ENCODE data around the gene RIPK3.
"Not testable (repeated sequence)": the region's sequence is repeated elsewhere in the genome, so short reads cannot be mapped to it uniquely, and the experiment has no call there.

The RIPK3 gene

GRCh38 chr14:24339284-24340151 lies at the start of gene RIPK3:
TSS of gene RIPK3 (minus strand) at chr14:24339991. CDS start at chr14:24339826, 165 bp downstream.
- DNase-seq (ENCODE audit: low read depth) = no peak
- no peak for TF ChIP-seq CTCF (IDR thresholded peaks at IDR 0.05; ENCODE audit: control insufficient read depth, insufficient read depth, low read depth, low read length, missing control alignments)
- H3K4me3 ChIP-seq (ENCODE audit: control insufficient read depth, low read depth, low read length) = peak within 1 kb of the TSS; percentile 37

DNA sequence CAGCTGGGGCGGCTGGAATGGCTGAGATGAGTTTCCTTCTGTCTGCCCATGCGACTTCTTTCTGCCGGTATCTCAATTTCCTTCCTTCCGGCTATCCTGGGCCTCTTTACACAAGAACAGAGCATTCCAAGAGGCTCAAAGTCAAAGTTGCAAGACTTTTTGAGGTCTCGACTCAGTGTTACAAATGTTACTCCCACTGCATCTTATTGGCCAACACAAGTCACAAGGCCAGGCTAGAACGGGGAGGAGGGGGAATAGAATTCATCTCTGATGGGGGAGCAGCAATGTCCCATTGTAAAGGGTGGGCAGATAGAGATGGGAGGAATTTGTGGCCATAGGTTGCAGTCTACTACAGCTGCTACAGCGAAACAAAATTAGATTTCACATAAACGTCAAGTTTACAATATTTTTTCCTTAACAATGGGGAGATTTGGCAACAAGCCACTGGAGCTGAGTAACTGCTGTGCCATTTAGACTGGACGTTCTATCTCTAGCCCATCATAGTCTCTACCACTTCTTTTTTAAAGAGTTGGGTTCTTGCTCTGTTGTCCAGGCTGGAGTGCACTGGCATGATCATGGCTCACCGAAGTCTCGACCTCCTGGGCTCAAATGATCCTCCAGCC lies 49.5 kb upstream of the RIPK3 start:
- DNase-seq (ENCODE audit: low read depth) = no peak
- no peak for TF ChIP-seq CTCF (IDR thresholded peaks at IDR 0.05; ENCODE audit: control insufficient read depth, insufficient read depth, low read depth, low read length, missing control alignments)

DNA sequence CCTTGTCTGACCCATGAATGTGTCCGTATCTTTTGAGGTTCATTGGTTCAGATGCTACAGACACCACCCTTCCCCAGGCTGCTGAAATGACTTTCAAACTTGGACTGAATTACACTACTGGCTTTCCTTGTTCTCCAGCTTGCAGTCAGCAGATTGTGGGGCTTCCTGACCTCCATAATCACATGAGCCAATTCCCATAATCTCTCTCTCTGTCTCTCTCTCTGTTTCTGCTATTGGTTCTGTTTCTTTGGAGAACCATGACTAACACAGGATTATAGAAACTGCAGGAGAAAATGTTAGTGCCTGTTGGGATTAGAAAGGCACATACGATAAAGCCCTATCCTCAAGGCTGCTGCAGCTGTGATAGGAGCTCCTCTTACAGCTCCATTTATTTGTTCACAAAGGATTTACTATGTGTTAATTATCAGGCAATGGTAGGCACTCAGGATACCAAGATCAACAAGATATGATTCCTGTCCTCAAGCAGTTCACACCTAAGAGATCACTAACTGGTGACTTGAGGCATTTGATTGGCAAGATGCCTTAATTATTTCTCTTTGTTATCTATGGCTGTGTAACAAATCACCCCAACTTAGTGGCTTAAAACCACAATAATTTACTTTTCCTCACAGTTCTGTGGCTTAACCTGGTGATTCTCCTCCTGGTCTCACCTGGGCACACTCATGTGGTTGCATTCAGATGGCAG lies 48.8 kb upstream of the RIPK3 start:
- no peak for TF ChIP-seq CTCF (IDR thresholded peaks at IDR 0.05; ENCODE audit: control insufficient read depth, insufficient read depth, low read depth, low read length, missing control alignments)
- H3K4me3 ChIP-seq (ENCODE audit: control insufficient read depth, low read depth, low read length) = no peak overlapping the region
- DNase-seq (ENCODE audit: low read depth) = no peak

More for the DNA sequence above, 49.5 kb upstream of the RIPK3 start:
- no peak overlapping the region for H3K4me3 ChIP-seq (ENCODE audit: control insufficient read depth, low read depth, low read length)

DNA sequence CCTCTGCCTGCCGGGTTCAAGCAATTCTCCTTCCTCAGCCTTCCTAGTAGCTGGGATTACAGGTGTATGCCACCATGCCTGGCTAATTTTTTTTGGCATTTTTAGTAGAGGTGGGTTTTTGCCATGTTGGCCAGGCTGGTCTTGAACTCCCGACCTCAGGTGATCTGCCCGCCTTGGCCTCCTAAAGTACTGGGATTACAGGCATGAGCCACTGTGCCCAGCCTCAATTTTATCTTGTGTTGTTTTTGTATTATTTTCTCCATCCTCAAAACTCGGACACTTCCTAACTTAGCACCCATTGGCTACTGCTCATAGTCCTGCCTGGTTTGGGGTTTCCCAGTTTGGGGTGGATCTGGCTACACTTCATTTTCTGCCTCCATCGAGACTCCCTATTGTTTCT lies 47.8 kb upstream of the RIPK3 start:
- H3K4me3 ChIP-seq (ENCODE audit: control insufficient read depth, low read depth, low read length); DNase-seq (ENCODE audit: low read depth): not testable (repeated sequence)

GRCh38 chr14:24387009-24387345 lies 47.2 kb upstream of the RIPK3 start:
- DNase-seq (ENCODE audit: low read depth) = no peak
- no peak for TF ChIP-seq CTCF (IDR thresholded peaks at IDR 0.05; ENCODE audit: control insufficient read depth, insufficient read depth, low read depth, low read length, missing control alignments)
- no peak overlapping the region for H3K4me3 ChIP-seq (ENCODE audit: control insufficient read depth, low read depth, low read length)

DNA sequence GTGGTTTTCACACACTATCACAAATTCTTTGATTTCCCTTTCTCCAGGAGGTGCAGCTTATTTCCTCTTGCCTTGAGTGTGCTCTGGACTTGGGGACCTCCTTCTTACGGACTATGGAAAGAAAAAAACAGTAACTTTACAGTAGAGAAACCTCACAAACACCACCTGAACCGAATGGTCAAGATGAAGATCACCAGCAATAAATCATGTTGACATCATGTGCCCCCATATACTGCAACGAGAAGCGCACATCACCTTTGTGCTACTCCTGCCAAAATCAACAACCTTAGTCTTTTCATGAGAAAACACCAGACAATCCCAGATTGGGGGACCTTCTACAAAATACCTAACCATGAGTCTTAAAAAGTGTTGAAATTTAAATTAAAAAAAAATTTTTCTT lies 45.7 kb upstream of the RIPK3 start:
- no peak for DNase-seq (ENCODE audit: low read depth)
- no peak overlapping the region for H3K4me3 ChIP-seq (ENCODE audit: control insufficient read depth, low read depth, low read length)
- TF ChIP-seq CTCF (IDR thresholded peaks at IDR 0.05; ENCODE audit: control insufficient read depth, insufficient read depth, low read depth, low read length, missing control alignments) = no peak

DNA sequence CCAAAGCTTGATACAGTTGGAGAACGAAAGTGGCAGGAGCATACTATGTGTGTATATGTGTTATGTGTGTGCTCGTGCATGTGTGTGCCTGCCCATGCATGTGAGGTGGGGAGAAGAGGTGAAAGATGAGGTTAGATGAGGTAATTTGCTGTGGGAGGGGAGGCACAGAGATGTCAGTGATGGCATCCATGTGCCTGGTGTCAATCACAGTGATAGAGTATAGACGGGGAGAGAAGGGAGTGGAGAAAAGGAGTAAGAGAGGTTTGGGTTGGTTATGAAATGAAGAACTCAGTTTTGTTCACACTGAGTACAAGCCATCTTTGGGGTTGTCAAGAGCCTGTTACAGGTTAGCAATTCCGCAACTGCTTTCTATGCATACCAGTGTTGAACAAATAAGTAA lies 44.4 kb upstream of the RIPK3 start:
- H3K4me3 ChIP-seq (ENCODE audit: control insufficient read depth, low read depth, low read length) = no peak overlapping the region
- no peak for TF ChIP-seq CTCF (IDR thresholded peaks at IDR 0.05; ENCODE audit: control insufficient read depth, insufficient read depth, low read depth, low read length, missing control alignments)
- no peak for DNase-seq (ENCODE audit: low read depth)
